HG03469 (cell line): ENCODE results near the gene DEAF1.

ENCODE experiments used
- ATAC-seq: cut with Tn5 transposase; IDR thresholded peaks from one replicate; pipeline ENCODE4 v1.9.1; 2021; ENCODE audit warnings: mild to moderate bottlenecking, moderate library complexity, moderate number of reproducible peaks; ENCODE audit not compliant: unreplicated experiment

DEAF1 gene

DNA sequence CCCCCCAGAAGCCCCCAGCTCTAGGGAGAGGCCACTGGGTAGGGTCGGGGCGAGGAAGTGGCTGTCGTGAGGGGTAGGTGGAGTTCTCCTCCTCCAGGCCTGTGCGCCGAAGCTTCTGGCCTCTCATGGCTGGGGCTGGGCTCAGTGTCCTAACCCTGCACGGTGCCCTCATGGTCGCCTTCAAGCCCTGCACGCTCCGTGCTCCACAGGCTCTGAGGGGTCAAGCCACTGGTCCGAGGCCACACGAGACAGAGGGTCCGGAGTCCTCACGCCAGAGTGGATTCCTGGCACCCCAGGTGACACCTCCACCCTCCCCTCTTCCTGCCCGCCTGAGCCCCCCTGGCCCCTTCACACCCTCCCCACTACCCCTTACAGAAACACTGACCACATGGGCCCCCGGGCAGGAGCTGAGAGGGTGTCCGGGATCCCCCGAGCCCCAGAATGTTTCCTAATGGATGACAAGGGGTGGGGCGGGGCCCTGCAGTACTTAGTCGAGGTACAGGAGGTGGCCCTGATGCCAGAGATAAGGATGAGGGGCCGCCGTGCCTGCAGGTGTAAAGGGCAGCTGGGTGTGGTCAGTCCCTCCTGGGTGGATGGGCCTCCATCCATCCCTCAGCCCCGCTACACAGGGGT is 69.3 kb downstream of the DEAF1 start:
- ATAC-seq, result no peak

DNA sequence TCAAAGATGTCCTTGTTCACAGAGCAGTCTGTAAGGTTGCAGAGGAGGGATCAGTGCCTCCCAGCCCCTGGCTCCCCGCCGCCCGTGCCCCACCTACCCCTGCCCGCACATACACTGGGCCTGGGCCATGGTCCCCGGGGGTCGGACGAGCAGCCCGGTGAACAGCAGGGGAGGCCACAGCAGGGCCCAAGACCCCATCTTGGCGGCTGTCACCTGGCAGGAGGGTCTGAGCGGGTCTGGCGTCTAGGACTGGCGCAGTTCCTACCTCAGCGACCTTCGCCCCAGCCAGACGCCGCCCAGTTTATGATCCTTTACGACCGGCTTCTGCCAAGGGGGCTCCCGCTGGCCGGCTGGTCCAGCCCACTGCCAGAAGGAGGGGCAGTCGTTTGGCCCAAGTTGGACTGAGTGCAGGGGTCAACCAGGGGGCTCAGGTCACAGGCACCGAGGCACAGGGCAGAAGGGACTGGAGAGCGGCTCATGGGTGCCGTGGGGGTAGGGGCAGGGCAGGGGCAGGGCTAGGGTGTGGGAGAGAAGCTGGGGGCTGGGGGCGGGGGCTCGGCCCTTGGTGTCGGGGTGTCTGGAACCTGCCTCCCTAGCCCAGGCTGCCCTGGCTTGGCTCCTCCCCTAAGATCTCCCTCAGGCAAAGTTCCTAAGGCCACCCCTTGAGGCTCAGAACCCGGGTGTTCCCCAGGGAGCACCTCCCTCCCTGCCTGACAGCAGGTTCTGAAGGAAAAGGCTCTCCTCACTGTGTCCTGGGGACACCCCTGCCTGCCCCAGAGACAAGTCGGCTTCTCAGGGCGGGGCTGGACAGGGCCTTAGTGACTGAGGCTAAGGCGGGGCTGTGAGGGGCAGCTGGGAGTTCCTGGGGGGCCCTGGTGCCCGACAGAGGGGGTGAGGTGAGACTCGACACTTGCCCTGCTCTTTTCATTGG is 70.1 kb downstream of the DEAF1 start, which contains the start of gene CDHR5:
TSS of gene CDHR5 (minus strand) at position 251 of the 931 bp plus-strand sequence. CDS start at position 198, 53 bp downstream.
- no peak for ATAC-seq

DNA sequence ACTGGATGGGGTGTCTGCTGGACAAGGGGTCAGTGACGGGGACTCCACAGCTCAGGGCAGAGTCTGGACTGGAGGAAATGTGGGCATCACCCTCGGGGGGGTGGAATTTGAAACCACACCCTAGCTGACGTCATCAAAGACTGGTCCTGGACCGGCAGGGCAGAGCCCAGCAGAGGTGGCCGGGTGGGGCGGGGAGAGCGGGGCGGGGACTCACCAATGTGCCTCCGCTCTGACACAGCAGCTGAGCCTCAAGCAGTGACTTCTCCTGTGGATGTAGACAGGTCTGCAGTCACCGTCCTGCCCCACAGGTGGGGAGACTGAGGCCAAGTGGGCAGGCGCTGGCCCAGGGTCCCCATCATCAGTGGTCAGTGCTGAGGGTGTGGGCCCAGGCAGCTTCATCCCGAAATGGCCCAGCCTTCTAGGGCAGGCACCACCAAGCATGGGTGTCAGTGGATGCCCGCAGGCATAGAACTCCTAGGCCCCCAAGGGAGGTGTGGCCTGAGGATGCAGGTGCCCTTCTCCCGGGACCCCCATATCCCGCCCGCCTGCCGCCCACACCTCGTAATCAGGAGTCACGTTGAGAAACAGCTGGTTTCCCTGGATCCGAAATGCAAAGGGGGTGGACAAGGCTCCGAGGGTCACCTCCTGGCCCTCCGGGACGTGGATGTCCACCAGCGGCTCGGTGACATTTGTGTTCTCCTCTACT is 70.9 kb downstream of the DEAF1 start:
- no peak for ATAC-seq

DNA sequence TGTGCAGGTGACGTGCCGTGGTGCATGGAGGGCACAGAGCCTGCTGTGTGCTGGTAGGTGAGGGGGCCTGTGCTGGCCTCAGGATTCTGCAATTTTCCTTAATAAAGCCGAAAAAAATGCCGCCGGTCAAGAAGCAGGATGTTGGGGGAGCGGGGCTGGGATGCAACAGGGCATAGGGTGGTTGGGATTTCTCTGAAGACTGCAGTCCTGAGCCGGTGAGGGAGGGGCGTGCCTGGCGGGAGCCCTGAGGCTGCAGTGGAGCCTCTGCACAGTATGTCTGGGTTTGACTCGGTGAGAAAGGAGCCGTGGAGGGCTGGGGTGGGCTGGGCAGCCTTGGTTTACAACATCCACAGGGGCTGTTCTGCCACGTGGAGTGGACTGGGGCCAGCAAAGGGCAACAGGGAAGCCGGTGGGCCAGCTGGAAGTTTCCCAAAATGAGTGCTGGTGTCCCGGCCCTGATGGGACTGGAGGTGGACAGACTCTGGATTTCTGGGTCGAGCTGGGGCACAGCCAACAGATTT is 71.6 kb downstream of the DEAF1 start:
- no peak for ATAC-seq

- ATAC-seq, result no peak
Measured at GRCh38 chr11:621838-622237, 73.2 kb downstream of the DEAF1 start.

DNA sequence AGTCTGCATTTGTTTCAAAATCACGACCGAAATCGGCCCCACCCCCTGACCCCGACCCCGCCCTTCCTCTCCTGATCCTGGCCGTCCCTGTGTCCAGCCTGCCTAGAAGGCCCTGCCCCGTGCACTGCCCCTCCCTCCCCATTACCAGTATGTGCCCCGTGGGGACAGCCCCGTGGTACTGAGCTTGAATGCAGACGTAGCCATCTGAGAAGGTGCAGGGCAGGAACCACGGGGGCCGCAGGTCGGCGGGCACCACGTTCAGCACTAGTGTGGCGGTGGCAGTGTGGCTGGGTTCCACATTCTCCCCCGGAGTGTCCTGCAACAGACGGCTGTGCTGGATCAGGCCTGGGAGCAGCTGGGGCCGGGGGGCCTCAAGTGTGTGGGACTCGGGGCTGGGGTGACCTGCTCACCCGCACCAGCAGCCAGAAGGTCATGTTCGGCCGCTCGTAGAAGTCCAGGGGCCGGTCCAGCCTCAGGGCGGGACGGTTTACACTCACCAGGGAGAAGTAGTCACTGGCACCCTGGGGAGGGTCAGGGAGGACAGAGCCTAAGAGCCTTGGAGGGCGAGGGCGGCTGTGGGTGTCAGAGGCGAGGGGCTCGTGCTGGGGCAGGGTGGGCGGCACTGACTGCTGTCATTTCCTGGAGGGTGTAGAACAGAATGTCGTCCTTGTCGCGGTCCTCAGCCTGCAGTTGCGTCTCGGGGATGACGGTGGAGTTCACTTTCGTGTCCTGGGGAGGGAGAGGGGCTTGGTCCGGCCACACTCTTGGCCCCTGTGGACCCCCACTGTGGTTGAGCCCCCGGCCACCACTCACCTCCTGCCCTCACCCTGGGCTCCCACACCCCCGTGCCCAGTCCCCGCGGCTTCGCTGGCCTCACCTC is 73.8 kb downstream of the DEAF1 start:
- ATAC-seq, result no peak

DNA sequence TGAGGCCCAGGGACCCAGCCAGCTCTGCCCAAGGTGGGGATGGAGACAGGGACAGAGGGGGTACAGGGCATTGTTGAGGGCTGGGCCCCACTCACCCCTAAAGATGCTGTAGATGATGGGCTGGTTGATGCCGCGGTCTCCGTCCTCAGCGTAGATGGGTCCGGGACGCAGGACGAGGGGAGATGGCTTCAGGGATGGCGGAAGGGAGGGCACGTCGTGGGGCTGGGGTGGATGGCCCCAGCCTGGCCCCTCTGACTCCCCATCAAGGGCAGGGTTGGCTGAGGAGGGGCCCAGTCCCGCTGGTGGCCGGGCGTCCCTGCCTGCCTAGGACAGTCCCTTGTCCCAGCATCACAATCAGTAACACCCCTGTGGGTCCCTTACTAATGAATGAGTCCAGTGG is 74.8 kb downstream of the DEAF1 start:
- no peak for ATAC-seq

DNA sequence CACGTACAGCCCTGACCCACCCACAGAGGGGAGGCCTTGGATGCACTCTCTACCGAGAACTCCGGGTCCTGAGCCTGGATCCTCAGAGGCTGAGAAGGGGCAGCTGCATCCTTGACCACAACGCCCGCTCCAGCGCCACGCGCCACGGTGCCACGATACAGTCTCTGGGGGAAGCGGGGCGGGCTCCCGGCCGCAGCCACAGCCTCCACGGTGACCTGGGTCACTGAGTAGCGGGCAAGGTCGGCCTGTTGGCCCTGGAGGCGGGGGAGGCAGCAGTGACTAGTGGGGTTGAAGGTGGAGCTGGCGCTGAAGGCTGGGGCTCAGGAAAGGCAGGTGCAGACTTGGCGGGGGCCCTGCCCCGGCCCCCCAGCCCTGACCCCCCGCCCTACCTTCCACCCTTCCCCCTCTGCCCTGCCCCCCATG is 75.4 kb downstream of the DEAF1 start:
- ATAC-seq, result no peak

DNA sequence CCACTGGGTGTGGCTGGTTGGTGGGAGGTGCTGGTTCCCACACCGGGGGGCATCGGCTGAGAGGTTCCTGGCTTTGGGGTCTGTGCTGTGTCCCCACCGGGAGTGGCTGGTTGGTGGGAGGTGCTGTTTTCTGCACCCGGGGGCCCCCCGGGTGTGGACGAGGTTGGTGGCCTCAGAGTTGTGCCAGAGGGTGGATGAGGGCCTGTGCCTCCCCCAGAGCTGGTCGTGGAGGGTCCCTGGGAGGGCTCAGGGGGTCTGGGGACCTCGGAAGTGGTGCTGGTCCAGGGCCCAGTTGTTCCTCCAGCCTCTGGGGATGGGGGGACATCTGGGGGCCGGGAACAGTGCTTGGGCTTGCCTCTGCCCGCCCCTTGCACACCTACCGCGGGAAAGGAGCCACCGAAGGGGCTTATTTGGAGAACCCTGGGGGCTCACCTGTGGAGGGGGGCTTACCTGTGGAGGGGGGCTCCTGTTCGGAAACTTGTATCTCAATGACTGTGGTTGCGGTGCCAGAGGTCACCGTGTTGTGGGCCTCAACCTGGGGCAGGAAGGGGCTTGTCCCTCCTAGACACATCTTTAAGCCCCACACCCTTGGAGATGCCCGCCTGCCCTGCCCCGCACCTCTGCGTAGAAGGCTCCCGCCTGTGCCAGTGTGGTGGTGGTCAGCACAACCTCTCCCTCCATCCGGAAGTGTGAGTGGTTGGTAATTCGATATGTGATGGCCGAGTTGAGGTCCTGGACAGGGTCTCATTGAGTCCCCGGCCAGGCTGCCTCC is 76.0 kb downstream of the DEAF1 start:
- no peak for ATAC-seq

- ATAC-seq, result no peak
Measured at GRCh38 chr11:617912-618682, 76.9 kb downstream of the DEAF1 start.

DNA sequence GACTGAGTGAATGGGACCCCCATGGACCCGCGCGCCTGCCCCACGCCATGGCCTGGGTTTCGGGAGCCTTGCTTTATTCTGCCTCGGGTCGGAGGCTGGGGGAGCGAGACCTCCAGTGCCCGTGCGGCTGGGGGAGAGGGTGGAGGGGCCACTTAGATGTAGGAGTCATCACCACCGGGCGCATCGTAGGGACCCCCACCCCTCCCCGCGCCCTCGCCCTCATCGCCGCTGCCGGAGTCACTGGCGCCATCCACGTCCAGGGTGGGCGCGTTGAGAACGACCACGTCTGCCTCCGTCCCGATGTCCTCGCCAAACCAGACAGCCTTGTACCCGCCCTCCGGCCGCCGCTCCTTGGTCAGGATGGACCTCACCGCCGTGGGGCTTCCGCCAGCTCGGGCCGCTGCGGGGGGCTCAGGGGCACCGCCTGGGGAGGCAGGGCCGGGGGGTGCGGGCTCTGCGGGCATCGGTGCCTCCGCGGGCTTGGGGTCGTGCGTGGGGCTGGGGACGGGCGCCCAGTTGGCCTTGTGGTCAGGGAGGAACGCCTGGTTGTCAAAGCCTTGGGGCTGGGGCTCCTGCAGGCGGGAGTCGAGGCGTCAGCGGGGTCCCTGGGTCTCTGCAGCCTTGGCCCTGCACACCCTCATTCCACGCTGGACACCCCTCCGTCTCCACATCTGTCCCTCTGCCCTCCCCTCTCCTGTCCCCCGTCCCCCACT is 77.7 kb downstream of the DEAF1 start:
- ATAC-seq, result no peak

GRCh38 chr11:616320-617198 is 78.5 kb downstream of the DEAF1 start:
- no peak for ATAC-seq

DNA sequence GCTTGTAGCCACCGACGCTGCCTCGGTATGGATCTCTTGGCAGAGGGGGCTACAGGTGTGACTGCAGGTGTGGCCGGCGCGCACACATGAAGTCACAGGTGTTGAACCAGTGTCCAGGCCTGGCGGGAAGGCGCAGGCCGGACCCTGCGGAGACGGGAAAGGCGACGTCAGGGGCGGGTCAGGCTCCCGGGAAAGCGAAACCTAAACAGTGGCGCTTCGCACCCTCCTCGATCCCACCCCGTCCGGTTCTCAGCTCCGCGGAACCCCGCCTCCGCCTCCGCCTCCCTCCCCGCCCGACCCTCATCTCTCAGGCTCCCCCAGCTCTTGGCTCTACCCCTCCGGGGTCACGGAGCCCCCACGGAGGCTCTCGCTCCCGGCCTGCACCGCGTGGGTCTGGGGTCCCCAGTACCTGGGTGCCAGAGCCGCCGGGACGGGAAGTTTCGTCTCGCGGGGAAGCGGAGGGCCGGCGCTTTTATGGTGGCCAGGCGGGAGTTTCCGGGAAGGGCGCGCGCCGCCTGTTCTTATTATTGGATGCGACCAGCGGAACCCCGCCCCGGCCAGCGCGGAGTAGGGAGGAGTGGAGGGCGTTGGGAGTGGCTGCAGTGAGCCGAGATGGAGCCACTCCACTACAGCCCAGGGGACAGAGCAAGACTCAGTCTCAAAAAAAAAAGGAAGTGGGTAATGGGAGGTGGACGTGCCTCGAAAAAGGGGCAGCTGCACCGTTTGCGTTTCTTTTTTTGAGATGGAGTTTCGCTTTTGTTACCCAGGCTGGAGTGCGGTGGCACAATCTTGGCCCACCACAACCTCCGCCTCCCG is 79.3 kb downstream of the DEAF1 start, which contains the start of gene IRF7:
TSS of gene IRF7 (minus strand) at position 447 of the 816 bp plus-strand sequence. CDS start 586 bp downstream, outside the sequence.
- peak; percentile 51 for ATAC-seq

DNA sequence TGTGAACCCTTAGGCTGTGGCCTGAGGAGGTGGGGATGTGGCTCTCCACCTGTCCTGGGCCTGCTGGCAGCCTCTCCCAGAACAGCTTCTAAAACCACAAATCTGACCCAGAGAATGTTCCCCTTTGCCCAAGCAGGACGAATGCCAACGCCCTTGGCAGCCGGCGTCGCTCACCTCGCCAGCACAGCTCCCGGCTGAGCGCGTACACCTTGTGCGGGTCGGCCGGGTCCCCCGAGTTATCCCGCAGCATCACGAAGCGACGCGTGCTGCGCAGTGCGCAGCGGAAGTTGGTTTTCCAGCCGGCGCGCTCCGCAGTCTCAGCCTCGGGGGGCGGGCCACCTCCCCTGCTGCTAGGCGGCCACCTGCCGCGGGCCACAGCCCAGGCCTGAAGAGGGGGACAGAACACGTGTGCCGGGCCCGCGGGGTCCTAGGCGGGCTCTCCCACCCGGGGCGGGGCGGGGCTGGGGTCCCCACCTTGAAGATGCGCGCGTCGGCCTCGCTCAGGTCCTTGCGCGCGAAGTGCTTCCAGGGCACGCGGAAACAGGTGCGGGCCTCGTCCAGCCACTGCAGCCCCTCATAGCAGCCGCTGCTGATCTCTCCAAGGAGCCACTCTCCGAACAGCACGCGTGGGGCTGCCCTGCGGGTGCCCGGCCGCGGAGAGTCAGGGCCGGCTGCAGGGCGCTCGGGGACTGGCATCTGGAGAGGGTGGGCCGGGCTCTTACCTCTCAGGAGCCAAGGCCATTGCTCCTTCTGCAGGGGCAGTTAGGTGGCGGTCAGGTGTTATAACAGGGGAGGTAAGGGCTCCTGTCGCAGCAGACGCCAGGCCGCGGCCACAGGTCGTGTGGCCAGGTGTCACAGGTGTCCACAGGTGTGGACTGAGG is 80.2 kb downstream of the DEAF1 start:
- ATAC-seq, result no peak

- ATAC-seq, result no peak
Measured at GRCh38 chr11:614021-614622, 80.9 kb downstream of the DEAF1 start.
